Measurements from ENCODE around the gene GALNTL6.

The GALNTL6 gene

DNA sequence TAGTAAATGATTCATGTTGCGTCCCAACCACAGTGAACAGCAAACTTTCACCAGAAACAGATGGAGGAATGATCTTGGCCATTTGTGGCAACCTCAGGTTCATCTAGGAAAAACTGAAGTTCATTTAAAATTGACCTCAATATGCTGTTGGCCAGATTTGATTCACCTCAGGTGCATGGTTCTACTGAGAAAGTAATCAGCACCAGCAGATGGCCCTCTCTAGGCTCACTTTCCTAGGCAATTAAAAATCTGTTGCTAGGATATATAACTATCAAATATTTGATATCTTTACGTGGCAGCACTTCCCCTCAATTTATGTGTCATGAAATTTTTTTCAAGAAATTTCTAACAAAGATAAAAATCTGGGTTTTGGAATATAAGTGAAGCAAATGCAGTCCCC is 344.7 kb downstream of the GALNTL6 start:
- Mint-ChIP-seq H3K27ac (no peak overlapping the region), H3K4me1 (no peaks in the 10 kb centered on the region), H3K9me3 (no peaks in the 10 kb centered on the region), H3K36me3 (ENCODE audit: low read depth) (no peaks in the 10 kb centered on the region), H3K4me3 (no peak overlapping the region), H3K27me3 (ENCODE audit: low read depth, poor library complexity) (peaks cover 5% of the 10 kb centered on the region)
- TF ChIP-seq, protein P1, sequence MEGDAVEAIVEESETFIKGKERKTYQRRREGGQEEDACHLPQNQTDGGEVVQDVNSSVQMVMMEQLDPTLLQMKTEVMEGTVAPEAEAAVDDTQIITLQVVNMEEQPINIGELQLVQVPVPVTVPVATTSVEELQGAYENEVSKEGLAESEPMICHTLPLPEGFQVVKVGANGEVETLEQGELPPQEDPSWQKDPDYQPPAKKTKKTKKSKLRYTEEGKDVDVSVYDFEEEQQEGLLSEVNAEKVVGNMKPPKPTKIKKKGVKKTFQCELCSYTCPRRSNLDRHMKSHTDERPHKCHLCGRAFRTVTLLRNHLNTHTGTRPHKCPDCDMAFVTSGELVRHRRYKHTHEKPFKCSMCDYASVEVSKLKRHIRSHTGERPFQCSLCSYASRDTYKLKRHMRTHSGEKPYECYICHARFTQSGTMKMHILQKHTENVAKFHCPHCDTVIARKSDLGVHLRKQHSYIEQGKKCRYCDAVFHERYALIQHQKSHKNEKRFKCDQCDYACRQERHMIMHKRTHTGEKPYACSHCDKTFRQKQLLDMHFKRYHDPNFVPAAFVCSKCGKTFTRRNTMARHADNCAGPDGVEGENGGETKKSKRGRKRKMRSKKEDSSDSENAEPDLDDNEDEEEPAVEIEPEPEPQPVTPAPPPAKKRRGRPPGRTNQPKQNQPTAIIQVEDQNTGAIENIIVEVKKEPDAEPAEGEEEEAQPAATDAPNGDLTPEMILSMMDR (IDR thresholded peaks at IDR 0.05) = no peak
- DNase-seq = no peak

DNA sequence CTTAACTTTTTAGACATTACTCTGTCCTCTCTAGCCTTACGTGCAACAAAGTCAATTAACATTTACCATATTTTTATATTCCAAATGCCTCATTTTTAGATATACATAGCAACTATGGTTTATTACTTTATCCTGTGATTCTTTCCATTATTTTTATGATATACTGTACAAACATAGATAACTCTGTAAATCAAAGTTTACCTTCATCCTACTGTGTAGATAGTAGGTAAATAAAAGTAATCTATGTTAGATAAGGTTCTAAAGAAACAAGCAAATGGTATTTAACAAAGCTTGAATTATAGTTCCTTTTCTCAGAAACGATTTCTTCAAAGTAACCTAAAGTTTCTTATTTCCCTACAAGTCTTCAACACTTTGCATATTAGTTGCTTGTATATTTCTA is 350.0 kb downstream of the GALNTL6 start:
- no peaks in the 10 kb centered on the region for H3K36me3 Mint-ChIP-seq (ENCODE audit: low read depth)
- no peaks in the 10 kb centered on the region for H3K4me1 Mint-ChIP-seq
- H3K4me3 Mint-ChIP-seq = no peak overlapping the region

DNA sequence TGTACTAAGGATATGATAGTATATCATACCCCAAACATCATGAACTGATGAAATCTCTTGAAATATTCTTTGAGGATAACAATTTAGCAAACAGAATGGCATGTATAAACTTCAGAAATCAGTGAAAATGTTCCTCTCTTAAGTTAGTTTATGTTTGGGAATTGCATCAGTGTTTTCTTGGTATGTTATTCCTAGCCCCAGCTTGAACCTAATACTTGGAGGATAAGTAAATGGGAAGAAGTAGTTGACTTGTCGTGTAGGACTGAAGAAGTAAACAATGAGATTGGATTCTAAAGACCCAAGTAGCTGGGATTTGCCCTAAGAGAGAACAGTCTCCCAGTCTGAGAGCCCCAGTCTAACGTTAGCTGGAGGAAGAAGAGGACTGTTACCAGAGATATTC is 355.7 kb downstream of the GALNTL6 start:
- H3K9me3 Mint-ChIP-seq = no peaks in the 10 kb centered on the region
- no peak overlapping the region for H3K27ac Mint-ChIP-seq
- H3K27me3 Mint-ChIP-seq (ENCODE audit: low read depth, poor library complexity) = no peaks in the 10 kb centered on the region
- no peaks in the 10 kb centered on the region for H3K36me3 Mint-ChIP-seq (ENCODE audit: low read depth)
- H3K4me3 Mint-ChIP-seq = no peak overlapping the region
- DNase-seq = no peak
- no peaks in the 10 kb centered on the region for H3K4me1 Mint-ChIP-seq
- TF ChIP-seq, protein P1 (IDR thresholded peaks at IDR 0.05) = no peak

More for the DNA sequence above, 350.0 kb downstream of the GALNTL6 start:
- Mint-ChIP-seq H3K27me3 (ENCODE audit: low read depth, poor library complexity) (peaks cover 3% of the 10 kb centered on the region), H3K27ac (no peak overlapping the region), H3K9me3 (no peaks in the 10 kb centered on the region)
- DNase-seq = no peak
- TF ChIP-seq, protein P1 (IDR thresholded peaks at IDR 0.05) = no peak

DNA sequence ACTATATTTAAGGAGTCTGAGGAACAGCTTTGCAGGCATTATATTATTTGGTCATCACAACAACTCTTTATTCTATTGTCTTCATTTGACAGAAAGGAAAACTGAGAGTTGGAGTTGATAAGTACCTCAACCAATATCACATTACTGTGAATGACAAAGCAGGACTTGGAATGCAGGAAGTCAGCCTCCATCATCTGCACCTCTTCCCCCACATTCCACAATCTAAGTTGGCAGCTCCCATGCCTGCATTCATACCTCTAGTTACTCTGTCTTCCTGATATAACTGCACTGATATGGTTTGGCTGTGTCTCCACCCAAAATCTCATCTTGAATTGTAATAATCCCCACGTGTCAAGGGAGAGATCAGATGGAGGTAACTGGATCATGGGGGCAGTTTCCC is 356.7 kb downstream of the GALNTL6 start:
- Mint-ChIP-seq H3K27ac (no peak overlapping the region), H3K36me3 (ENCODE audit: low read depth) (no peaks in the 10 kb centered on the region), H3K4me3 (no peak overlapping the region), H3K27me3 (ENCODE audit: low read depth, poor library complexity) (no peaks in the 10 kb centered on the region), H3K9me3 (no peaks in the 10 kb centered on the region), H3K4me1 (no peaks in the 10 kb centered on the region)
- TF ChIP-seq, protein P1 (IDR thresholded peaks at IDR 0.05) = no peak
- DNase-seq = no peak

DNA sequence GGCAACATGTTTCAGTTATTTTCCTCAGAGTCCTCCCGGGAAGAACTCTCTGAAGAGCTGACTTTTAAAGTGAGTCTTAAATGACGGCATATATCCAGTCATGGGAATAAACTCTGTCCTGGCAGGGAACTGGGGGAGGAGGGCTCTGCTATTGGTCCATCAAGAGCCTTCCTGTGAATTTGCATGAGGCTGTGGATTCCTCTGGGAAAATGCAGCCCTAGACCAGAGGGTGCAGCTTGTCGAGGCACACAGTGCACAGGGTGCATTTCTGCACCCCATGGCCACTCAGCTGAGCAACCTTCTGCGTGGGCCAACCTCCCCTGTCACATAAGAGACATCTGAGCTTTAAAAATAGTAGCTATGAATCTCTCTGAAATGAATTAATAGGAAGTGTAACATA is 360.0 kb downstream of the GALNTL6 start:
- Mint-ChIP-seq H3K4me1 (no peaks in the 10 kb centered on the region), H3K4me3 (no peak overlapping the region), H3K27ac (no peak overlapping the region), H3K36me3 (ENCODE audit: low read depth) (no peaks in the 10 kb centered on the region), H3K9me3 (no peaks in the 10 kb centered on the region), H3K27me3 (ENCODE audit: low read depth, poor library complexity) (no peaks in the 10 kb centered on the region)
- TF ChIP-seq, protein P1 (IDR thresholded peaks at IDR 0.05) = no peak
- no peak for DNase-seq

DNA sequence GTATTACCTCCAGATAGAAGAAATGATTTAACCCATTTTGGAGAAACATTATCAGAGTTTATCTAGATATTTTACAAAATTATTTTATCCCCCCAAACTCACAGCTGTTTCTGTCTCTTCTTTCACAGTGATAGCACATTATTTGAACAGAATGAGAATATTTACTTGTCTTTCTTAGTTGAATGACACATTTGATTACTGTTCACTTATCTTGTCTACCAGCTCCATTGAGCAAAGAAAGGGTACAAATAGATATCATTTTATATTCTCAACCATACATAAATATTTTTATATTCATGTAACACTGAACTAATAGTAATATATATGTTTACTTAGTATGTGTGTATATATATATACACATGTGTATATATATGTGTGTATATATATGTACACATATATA is 364.2 kb downstream of the GALNTL6 start:
- TF ChIP-seq, protein P1 (IDR thresholded peaks at IDR 0.05) = no peak
- DNase-seq = no peak
- peaks cover 8% of the 10 kb centered on the region for H3K9me3 Mint-ChIP-seq
- H3K4me3 Mint-ChIP-seq = no peak overlapping the region
- no peaks in the 10 kb centered on the region for H3K4me1 Mint-ChIP-seq
- no peak overlapping the region for H3K27ac Mint-ChIP-seq
- H3K27me3 Mint-ChIP-seq (ENCODE audit: low read depth, poor library complexity) = no peaks in the 10 kb centered on the region
- no peaks in the 10 kb centered on the region for H3K36me3 Mint-ChIP-seq (ENCODE audit: low read depth)
